Measurements from ENCODE around the gene CCDC197. TPM values are rescaled to one million over a fixed set of nuclear protein-coding genes. Genes with fewer than 3 reads are reported as not detected.

CCDC197 gene
- total RNA-seq, 1 donor from 2014 or later, result not detected

- peak; percentile 28 for DNase-seq
Observed at GRCh38 chr14:94043111-94043755, 46.1 kb downstream of the CCDC197 start.

GRCh38 chr14:94043756-94044475, 46.8 kb downstream of the CCDC197 start:
- no peak for DNase-seq

GRCh38 chr14:94044476-94045091, 47.5 kb downstream of the CCDC197 start:
- DNase-seq, result no peak

- DNase-seq, result no peak
Observed at GRCh38 chr14:94045101-94045500, 48.0 kb downstream of the CCDC197 start.

GRCh38 chr14:94045563-94046345, 48.7 kb downstream of the CCDC197 start:
- DNase-seq, result no peak

- DNase-seq, result no peak
Observed at GRCh38 chr14:94046696-94047250, 49.7 kb downstream of the CCDC197 start.

GRCh38 chr14:94047581-94047980, 50.5 kb downstream of the CCDC197 start:
- no peak for DNase-seq

- DNase-seq, result peak; percentile 50
Observed at GRCh38 chr14:94048691-94049624, 51.9 kb downstream of the CCDC197 start.

- no peak for DNase-seq
Observed at GRCh38 chr14:94049625-94050023, 52.5 kb downstream of the CCDC197 start.

GRCh38 chr14:94050231-94050880, 53.3 kb downstream of the CCDC197 start:
- DNase-seq, result peak; percentile 18

- peak; percentile 61 for DNase-seq
Observed at GRCh38 chr14:94051115-94051514, 54.0 kb downstream of the CCDC197 start.

GRCh38 chr14:94051779-94052178, 54.7 kb downstream of the CCDC197 start:
- DNase-seq, result no peak

GRCh38 chr14:94052199-94052598, 55.1 kb downstream of the CCDC197 start:
- no peak for DNase-seq

- no peak for DNase-seq
Observed at GRCh38 chr14:94052662-94053061, 55.6 kb downstream of the CCDC197 start.

- DNase-seq, result no peak
Observed at GRCh38 chr14:94054401-94054800, 57.3 kb downstream of the CCDC197 start.

GRCh38 chr14:94054936-94055335, 57.8 kb downstream of the CCDC197 start:
- no peak for DNase-seq

- no peak for DNase-seq
Observed at GRCh38 chr14:94056579-94057308, 59.6 kb downstream of the CCDC197 start.

- DNase-seq, result no peak
Observed at GRCh38 chr14:94058128-94058673, 61.1 kb downstream of the CCDC197 start.

Data from tongue (tissue), 2 donors.